Stimulated activated CD4-positive, alpha-beta T cell treated with anti-CD3 and anti-CD28 coated beads, TNF-alpha, amount 100 ng/mL, for 4 hours (primary cell): ENCODE data around the gene RPP30.

Experiments used
- DNase-seq, 3 experiments: peaks; one replicate each; pipeline ENCODE4 v3.0.0-alpha.2; 2020; ENCODE audit warnings: low read depth in 3 of 3

The RPP30 gene

DNA sequence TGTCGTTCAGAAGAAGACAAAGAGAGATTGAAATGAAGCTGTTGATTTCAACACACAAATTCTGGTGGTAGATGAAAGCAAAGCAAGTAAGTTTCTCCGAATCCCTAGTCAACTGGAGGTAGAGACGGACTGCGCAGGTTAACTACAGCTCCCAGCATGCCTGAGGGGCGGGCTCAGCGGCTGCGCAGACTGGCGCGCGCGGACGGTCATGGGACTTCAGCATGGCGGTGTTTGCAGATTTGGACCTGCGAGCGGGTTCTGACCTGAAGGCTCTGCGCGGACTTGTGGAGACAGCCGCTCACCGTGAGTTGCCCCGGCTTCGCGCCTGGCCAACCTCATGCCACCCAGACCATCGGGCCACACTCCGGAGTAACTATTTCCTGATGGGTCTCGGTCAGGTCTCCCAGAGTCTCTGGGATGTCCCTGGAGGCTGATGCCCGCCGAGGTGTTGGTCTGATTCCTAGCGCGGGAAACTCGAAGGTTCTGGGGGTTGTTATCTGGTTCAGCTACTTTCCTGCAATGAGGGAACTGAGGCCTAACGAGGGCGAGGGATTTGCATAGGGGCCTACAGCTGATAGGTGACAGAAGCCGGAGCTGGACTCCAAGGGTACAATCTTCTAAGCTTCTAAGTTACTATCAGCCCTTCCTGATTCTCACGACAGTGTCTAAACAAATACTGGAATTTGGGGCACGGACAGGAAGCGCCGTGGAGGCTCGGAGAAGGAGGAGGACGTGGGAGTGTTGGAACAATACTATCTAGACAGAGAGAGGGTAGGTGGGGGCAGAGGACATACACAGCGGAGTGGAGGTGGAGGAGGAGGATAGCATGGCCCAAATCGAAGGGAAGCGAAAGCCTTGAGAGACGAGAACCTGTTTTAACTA is at the start of gene RPP30:
Gene RPP30 (plus strand): TSS at position 209 of the 882 bp plus-strand sequence. CDS start 13 bp downstream, at position 222.
- DNase-seq = peak; percentile 63 to 65 (median 65)

- no peak for DNase-seq
These were observed 49.3 kb upstream of the RPP30 start for GRCh38 chr10:90822508-90822907.

GRCh38 chr10:90832111-90832510 is 39.7 kb upstream of the RPP30 start:
- no peak for DNase-seq

DNA sequence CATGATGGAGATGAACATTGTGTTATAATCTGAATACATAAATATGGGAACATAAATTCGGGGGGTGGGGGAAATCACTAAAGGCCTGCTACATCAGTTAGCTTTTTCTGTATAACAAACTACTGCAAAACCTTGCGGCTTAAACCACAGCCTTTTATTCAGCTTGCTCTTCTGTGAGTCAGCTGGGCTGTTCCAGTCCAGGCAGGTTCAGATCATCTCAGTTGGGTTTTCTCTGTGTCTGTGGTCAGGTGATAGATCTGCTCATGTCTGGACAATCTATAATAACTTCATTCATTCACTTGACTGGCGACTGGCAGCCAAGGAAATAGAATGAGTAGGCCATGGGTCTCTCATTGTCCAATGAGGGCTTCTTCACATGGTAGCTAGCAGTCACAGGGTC is 37.4 kb upstream of the RPP30 start:
- no peak for DNase-seq

DNA sequence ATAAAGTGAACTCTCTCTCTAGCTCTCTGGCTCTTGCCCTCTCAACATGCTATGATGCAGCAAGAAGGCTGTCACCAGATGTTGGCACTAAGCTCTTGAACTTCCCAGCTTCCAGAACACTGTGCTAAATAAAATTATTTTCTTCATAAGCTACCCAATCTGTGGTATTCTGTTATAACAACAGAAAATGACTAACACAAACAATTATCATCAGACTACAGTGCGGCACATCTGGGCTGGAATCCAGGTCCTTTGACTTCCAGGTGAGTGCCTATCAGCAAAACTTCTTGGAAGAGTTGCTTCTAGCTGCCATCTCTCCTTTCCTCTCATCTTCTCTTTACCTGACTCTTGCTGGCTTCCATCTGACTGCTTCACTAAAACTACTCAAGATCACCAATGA is 34.3 kb upstream of the RPP30 start:
- no peak for DNase-seq

DNA sequence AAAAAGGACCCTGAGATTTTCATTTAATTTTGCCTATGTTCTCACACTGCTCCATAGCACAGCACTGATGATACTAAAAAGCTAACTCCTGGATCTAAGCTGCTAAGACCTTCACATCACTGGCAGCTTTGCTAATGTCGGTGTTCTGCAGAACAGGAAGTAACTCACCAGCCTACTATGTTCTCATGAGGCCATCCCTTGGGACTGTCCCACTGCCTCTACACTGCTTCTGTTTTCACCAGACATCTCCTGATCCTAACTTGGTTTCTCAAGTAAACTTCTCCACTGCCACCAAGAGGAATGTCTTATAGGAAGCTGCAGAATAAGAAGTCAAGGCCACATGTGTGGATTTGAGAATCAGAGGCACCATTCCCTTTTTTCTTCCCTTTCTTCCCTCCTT is 29.0 kb upstream of the RPP30 start:
- no peak for DNase-seq

DNA sequence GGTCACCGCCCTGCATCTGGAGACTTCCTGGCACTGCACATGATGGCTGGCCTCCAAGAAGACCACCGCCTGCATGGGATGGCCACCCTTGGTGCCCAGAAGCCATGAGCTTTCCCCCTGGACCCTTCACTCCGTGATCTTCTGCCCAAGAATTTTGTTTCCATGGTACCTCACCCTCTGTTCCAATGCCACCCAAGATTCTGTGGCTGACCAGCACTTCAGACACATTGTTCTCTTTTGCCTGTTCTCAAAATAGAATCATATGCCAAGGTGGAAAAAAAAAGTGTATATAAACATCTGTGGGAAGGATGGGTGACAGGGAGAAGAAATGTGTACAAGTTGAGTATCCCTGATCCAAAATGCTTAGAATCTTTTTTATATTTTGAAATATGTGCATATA is 26.0 kb upstream of the RPP30 start:
- DNase-seq = no peak

GRCh38 chr10:90846746-90847145 is 25.0 kb upstream of the RPP30 start:
- DNase-seq = no peak

DNA sequence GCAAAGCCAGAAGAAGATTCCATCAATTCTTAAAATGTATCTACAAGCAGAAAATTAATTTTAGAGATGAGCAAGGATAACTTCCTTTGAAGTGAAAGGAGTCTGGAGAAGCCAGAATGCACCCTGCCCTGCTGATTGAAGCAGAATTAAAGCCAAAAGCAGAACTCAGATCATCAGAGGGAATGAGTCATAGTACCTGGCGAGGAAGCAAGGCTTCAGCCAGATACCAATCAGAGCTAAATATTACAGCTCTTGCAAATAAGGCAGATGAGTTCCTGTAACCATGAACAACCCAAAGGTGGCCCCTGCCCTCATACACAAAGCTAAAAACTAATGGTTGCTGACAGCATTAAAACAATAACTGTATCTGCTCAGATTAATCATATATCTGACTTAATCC is 24.3 kb upstream of the RPP30 start:
- no peak for DNase-seq

DNA sequence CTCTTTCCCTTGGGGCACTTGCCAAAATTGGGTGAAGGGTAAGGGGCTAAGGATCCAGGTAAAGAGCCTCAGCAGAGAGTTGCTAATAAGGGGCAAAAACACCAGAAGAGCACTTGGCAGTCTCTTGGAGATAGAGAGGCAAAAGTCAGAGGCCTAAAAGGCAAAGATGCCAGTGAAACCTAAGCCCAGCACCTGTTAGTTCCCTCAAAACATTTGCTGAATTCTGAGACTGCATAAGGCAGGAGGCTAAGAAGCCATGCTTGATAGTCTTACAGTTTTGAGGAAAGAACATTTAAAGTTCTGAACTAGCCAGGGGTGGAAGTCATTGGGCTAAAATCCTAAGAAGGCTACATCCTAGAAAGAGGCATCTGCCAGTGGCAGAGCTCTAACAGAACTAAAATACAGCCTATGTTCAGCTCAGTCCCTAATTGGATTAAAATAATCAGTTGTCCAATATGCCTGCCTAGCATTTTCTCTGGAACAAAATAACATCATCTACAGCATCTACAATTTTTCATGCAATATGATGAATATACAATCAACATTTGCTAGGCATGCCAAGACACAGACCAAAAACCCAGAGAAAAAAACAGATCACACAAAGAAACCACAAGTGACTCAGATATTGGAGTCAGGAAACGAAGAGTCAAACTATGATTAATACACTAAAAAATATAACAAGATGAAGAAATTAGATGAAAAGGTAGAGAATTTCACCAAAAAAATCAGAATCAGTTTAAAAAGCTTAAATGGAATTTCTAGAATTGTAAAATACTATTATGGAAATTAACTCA is 21.6 kb upstream of the RPP30 start:
- no peak for DNase-seq

GRCh38 chr10:90855126-90855525 is 16.6 kb upstream of the RPP30 start:
- DNase-seq = no peak

DNA sequence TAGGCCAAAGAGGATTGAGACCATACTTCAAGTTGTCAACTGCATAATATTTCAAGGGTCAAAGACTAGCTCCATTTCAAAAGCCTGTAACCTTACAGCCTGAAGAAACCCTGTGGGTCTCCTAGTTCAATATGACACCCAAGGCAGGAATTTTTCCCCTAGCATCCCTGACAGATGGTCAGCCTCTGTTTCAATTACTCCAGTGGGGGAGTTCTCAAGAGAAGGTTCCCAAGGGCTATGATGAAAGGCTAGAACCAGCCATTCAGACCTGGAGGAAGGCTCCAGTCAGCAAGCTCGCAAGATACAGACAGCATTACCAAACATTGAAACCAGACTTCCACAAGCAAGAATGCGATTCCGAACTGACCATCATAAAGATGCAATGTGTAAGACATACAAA is 15.5 kb upstream of the RPP30 start:
- DNase-seq = no peak

GRCh38 chr10:90856964-90857634 is 14.7 kb upstream of the RPP30 start:
- no peak for DNase-seq

GRCh38 chr10:90857635-90858460 is 13.9 kb upstream of the RPP30 start, which contains the start of gene HTR7:
Gene HTR7 (minus strand): TSS chr10:90858039. CDS start chr10:90857671, 368 bp downstream.
- peak; percentile 33 to 56 (median 53) for DNase-seq

DNA sequence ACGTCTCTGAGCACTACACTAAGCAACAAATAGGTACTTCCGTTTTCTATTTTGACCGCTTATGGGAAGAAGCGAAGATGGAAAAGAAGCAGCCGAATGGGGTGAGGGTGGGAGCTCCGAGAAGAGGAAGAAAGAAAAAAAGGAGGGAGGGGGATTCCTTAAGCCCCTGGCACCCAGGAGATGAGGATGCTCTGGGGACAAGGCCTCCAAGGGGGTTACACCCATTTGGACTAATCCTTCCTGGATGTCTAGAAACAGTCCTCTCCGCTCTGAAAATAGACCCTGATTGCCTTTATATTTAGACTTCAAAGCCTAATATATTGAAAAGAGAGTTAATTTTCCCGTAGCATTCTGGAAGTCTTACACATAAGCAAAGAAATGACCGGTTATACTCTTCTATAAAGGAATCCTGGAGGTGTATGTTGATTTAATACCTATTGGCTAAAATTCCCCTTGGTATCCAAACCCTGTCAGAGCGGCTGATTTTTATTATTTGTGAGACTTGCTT is 13.3 kb upstream of the RPP30 start:
- DNase-seq = no peak

DNA sequence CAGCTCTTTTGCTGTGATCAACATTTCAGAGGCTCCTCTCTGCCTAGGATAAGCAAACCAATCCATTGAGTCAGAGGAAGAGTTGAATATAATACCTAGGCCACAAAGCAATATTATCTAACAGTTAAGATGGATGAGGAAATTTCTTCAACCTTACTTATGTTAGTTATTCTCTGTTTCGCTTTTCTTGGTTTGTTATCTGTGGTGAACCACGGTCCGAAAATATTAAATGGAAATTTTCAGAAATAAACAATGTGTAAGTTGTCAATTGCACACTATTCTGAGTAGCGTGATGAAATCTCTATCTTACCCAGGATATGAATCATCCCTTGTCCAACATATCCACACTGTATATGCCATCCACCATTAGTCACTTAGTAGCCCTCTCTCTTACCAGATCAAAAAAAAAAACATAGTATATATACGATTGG is 12.4 kb upstream of the RPP30 start:
- DNase-seq = no peak

GRCh38 chr10:90860790-90861189 is 11.0 kb upstream of the RPP30 start:
- no peak for DNase-seq

DNA sequence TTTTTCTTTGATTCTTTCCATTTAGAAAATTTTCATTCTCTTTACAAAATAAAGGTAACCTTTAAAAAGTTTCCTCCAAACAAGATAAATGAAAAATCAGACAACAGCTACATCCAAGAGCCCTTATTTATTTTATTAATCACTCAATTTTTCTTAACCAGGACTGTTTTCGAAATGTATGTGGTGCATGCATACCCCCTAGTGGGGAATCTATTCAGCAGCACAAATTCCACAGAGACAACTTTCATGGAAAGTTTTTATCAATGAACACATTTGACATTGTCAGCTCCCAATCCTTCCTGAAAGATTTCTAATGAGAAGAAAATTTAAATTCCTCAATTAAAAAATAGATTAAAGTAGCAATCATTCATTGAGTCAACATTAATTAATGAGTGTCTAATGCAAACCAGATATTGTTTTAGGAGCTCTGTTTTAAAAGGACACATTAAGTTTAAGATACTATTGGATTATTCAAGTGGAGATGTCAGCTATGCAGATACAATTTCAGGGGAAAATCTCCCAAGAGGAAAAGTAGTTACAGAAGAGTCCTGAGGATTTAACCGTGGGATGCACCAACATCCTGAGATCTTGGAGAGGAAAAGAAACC is 8.8 kb upstream of the RPP30 start:
- no peak for DNase-seq

GRCh38 chr10:90865401-90865800 is 6.4 kb upstream of the RPP30 start:
- DNase-seq = no peak

- no peak for DNase-seq
These were observed 5.7 kb upstream of the RPP30 start for GRCh38 chr10:90866050-90866598.
